Inflammatory macrophage (primary cell): ENCODE data around the gene SLC36A3.
"Not testable (repeated sequence)": the region's sequence is repeated elsewhere in the genome, so short reads cannot be mapped to it uniquely, and the experiment has no call there.

ENCODE experiments used
- DNase-seq, 2 donors: peaks; one replicate each; pipeline ENCODE4 v3.0.0-alpha.2; 2020 to 2022

SLC36A3 gene

GRCh38 chr5:151258816-151259215 lies 44.8 kb downstream of the SLC36A3 start:
- DNase-seq: peak; percentile 71 to 91

GRCh38 chr5:151258201-151258611 lies 45.4 kb downstream of the SLC36A3 start:
- DNase-seq: peak; percentile 95 to 97

GRCh38 chr5:151257731-151258181 lies 45.8 kb downstream of the SLC36A3 start:
- peak; percentile 71 to 83 for DNase-seq

GRCh38 chr5:151255621-151256286 lies 47.8 kb downstream of the SLC36A3 start:
- DNase-seq: peak; percentile 82 to 87

DNA sequence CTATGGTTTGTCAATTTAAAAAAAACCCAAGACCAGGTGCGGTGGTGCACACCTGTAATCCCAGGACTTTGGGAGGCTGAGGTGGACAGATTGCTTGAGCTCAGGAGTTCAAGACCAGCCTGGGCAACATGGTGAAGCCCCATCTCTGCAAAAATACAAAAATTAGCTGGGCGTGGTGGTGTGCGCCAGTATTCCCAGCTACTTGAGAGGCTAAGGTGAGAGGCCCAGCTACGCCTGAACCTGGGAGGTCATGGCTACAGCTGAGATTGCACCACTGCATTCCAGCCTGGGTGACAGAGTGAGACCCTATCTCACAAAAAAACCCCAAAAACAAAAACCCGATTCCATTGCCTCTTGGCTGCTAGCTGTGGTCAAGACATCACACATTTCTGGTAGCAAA lies 48.6 kb downstream of the SLC36A3 start:
- DNase-seq: not testable (repeated sequence)

DNA sequence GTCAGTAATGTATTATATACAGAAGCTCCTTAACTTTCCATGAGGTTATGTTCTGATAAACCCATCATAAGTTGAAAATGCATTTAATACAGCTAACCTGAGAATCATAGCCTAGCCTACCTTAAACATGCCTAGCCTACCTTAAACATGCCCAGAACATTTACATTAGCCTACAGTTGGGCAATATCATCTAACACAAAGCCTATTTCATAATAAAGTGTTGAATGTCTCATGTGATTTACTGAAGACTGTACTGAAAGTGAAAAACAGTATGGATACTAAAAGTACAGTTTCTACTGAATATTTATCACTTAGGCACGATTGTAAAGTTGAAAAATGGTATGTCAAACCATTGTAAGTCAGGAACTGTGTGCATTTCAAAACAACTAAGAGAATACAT lies 49.0 kb downstream of the SLC36A3 start:
- DNase-seq: peak in 1 of 2 donors; percentile 37

DNA sequence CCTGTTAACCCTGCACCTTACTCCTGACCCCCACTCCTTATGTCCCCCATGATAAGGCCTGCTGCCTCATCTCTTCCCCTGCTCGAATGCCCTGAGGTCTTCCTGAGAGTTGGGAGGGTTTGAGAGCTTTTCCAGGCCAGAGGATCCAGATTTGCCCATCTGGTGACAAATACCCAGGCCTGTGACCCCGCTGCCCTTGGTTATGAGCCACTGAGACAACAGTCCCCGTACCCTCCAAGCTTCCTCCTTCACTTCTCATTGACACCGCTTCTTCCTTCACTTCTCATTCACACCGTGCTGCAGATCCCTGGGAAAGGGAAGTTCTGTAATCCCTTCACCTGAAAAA lies 50.0 kb downstream of the SLC36A3 start:
- peak; percentile 28 to 55 for DNase-seq

GRCh38 chr5:151252762-151253604 lies 50.6 kb downstream of the SLC36A3 start, which contains the start of gene GM2A:
TSS of gene GM2A (plus strand) at chr5:151253185. CDS start at chr5:151253217, 32 bp downstream.
- peak; percentile 100 for DNase-seq

DNA sequence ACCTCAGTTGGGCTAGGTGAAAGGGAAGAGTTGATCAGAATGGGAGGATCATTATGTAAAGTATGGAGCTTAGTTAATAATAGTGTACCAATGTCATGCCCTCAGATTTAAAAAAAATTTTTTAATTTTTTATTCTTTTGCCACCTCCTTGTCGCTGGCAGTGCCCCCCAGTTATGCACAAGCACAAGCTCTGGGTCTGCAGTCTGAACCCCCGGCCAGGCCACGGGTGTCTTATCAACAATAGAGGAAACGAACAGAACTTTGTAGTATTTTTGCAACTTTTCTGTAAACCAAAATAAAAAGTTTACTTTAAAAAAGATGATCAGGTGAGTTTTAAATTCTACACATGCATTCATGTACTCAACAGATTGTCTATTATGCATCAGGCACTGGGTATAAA lies 51.9 kb downstream of the SLC36A3 start:
- no peak for DNase-seq

GRCh38 chr5:151251001-151251551 lies 52.5 kb downstream of the SLC36A3 start:
- no peak for DNase-seq

DNA sequence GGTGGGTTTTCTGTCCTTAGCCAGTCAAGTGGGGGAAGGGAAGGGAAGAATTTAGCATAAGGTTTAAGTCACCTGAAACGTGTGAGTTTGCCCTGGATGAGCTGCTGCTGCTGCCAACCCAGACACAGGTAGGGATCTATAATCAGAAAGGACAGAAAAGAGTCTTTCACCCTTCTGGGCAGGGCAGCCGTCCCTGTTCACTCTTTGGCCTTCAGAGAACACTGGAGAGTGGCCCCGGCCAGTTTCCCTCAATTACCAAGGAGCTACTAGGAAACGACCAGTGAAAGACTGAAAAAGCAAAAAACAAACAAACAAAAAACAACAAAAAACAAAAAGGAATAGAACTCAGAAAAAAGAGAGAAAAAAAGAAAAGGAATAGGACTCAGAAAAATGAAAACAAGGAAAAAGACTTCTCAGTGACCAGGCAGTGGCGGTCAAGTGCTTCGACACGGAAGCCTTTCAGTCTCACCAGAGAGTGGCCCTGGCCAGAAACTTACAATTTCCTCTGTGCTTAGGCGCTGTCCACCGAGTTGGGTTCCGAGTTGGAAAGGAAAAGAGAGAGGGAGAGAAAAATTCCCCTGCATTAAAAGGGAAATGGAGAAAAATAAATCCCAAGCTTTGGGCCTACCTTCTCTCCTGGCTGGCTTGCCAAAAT lies 53.1 kb downstream of the SLC36A3 start:
- DNase-seq: no peak

- DNase-seq: peak; percentile 32 to 62
These were observed 54.3 kb downstream of the SLC36A3 start for GRCh38 chr5:151249281-151249680.

- no peak for DNase-seq
These were observed 54.9 kb downstream of the SLC36A3 start for GRCh38 chr5:151248651-151249050.

- no peak for DNase-seq
These were observed 57.8 kb downstream of the SLC36A3 start for GRCh38 chr5:151245680-151246219.

DNA sequence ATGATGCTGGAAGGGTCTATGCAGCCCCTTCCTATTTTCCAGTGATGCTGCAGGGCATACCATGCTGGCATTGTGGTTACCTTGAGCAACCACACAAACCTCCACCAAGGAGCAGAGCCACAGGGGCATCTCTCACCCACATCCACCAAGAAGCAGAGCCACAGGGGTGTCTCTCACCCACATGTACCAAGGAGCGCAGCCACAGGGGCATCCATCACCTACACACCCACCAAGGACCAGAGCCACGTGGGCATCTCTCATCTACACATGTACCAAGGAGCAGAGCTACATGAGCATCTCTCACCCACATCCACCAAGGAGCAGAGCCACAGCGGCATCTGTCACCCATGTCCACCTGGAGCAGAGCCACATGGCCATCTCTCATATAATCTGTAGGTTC lies 59.4 kb downstream of the SLC36A3 start:
- DNase-seq: no peak

DNA sequence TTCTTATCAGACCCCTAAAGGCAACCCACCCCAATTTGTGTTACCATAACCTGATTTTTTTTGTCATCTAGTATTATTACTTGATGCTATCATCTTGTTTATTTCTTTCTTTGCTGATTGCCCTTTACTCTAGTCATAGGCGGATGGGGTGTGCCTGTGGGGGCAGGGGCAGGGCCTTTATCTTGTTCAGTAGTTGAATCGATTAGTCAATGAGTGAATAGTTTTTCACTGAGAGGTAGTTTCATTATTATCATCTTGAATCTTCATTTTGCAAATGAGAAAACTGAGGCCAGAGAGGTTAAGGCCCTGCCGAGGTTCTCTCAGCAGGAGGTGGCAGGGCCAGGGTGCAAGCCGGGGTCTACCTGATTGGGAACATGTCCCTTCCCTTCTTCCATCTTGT lies 60.0 kb downstream of the SLC36A3 start:
- no peak for DNase-seq

- DNase-seq: no peak
These were observed 60.4 kb downstream of the SLC36A3 start for GRCh38 chr5:151243127-151243526.

- no peak for DNase-seq
These were observed 62.5 kb downstream of the SLC36A3 start for GRCh38 chr5:151240924-151241635.

- not testable (repeated sequence) for DNase-seq
These were observed 63.2 kb downstream of the SLC36A3 start for GRCh38 chr5:151240268-151240835.

DNA sequence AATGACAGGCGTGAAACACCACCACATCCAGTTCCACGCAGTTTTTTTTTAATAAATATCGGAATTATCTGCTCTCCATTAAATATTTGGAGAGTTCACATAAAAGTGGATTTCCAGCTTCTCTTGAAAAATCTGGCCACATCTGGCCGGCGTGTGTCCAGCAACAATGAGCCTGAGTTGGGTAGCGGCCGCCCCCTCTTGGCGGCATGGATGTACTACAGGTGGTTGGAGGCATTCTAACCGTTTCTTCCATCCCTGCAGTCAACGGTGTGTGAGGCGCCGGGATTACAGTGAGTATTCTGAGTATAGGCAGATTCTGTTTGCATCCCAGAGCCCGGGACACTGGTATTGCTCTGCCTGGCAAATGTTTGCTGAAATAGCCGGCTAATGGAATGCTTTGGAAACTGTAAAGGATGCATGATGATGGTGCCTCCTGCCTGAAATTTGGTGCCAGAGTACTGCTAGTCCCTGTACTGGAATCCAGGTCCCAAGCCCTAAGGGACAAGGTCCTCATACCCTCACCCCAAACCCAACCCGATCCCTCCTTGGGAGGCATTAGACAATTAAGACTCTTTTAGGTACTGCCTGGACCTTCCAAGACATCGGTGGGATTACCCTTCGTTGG lies 64.2 kb downstream of the SLC36A3 start:
- DNase-seq: peak; percentile 77 to 83

- DNase-seq: no peak
These were observed 65.2 kb downstream of the SLC36A3 start for GRCh38 chr5:151238303-151238741.
